ENCODE results near the gene GFPT1.

DNA sequence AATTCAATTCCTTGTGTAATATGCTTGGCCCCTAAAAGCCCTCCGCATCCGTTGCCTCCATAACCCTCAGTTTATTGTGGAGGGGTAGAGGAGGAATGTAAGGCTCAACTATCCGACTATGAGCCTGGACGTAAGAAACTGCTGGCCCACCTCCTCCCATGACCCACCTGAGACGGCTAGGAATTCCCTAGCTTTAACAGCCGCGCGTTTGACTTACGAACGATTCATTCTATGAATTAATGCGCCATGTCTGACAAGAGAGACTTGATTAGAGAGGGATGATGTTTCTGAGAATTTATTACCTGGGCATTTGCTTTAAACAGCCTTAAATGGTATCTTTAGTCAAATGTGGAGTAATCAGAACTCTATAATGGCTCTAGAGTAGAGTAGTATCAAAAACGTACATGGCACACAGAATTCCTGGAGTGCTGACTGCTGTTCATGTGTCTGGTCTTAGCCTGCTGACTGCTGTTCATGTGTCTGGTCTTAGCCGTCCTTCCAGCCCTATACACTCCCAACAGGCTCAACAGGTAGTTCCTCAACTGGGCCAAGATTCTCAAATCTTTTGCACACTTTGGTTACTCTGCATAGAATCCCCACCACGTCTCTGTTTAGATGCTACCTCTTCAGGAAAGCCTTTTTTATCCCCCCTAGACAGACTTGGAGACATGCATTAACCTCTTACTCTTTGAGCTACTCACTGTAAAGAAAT lies 899 bp upstream of the GFPT1 start:
- TF ChIP-seq POLR2A (IDR thresholded peaks at IDR 0.05) (no peak), POLR2AphosphoS5 (IDR thresholded peaks at IDR 0.05) (no peak)
- TF ChIP-seq, protein P1, sequence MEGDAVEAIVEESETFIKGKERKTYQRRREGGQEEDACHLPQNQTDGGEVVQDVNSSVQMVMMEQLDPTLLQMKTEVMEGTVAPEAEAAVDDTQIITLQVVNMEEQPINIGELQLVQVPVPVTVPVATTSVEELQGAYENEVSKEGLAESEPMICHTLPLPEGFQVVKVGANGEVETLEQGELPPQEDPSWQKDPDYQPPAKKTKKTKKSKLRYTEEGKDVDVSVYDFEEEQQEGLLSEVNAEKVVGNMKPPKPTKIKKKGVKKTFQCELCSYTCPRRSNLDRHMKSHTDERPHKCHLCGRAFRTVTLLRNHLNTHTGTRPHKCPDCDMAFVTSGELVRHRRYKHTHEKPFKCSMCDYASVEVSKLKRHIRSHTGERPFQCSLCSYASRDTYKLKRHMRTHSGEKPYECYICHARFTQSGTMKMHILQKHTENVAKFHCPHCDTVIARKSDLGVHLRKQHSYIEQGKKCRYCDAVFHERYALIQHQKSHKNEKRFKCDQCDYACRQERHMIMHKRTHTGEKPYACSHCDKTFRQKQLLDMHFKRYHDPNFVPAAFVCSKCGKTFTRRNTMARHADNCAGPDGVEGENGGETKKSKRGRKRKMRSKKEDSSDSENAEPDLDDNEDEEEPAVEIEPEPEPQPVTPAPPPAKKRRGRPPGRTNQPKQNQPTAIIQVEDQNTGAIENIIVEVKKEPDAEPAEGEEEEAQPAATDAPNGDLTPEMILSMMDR (IDR thresholded peaks at IDR 0.05), result no peak

All from stomach (tissue), 4 donors.